ENCODE measurements around the gene ZNF292.
A peak's percentile ranks its signal among the peaks of the same experiment; 100 is the strongest.
"Not testable (repeated sequence)": the region's sequence is repeated elsewhere in the genome, so short reads cannot be mapped to it uniquely, and the experiment has no call there.

ZNF292 gene

GRCh38 chr6:87282743-87283142, 127.4 kb downstream of the ZNF292 start:
- no peaks in the 10 kb centered on the region for H3K4me1 Mint-ChIP-seq
- no peaks in the 10 kb centered on the region for H3K9me3 Mint-ChIP-seq
- no peak for DNase-seq
- ATAC-seq (replicated peaks), result no peak
- H3K36me3 Mint-ChIP-seq, result no peaks in the 10 kb centered on the region
- no peak overlapping the region for H3K27ac Mint-ChIP-seq
- no peak overlapping the region for H3K4me3 Mint-ChIP-seq
- peaks cover 14 to 16% of the 10 kb centered on the region in 2 donors for H3K27me3 Mint-ChIP-seq

- Mint-ChIP-seq H3K9me3 (no peaks in the 10 kb centered on the region), H3K4me1 (no peaks in the 10 kb centered on the region), H3K36me3 (no peaks in the 10 kb centered on the region), H3K27ac (peak overlapping the region; percentile 63), H3K4me3 (no peak overlapping the region), H3K27me3 (peaks cover 16 to 19% of the 10 kb centered on the region in 2 donors)
- ATAC-seq (replicated peaks) (no peak), DNase-seq (no peak)
Observed at GRCh38 chr6:87283461-87283860, 128.1 kb downstream of the ZNF292 start.

- ATAC-seq (replicated peaks), result no peak
- DNase-seq, result no peak
- H3K27ac Mint-ChIP-seq, result no peak overlapping the region
- no peaks in the 10 kb centered on the region for H3K36me3 Mint-ChIP-seq
- H3K4me3 Mint-ChIP-seq, result no peak overlapping the region
- no peaks in the 10 kb centered on the region for H3K9me3 Mint-ChIP-seq
- H3K27me3 Mint-ChIP-seq, result peaks cover 20 to 28% of the 10 kb centered on the region in 2 donors
- H3K4me1 Mint-ChIP-seq, result no peaks in the 10 kb centered on the region
Observed at GRCh38 chr6:87287251-87287650, 131.9 kb downstream of the ZNF292 start.

GRCh38 chr6:87289571-87289970, 134.2 kb downstream of the ZNF292 start:
- peaks cover 23 to 35% of the 10 kb centered on the region in 2 donors for H3K27me3 Mint-ChIP-seq
- H3K36me3 Mint-ChIP-seq, result no peaks in the 10 kb centered on the region
- H3K4me1 Mint-ChIP-seq, result no peaks in the 10 kb centered on the region
- DNase-seq (no peak), ATAC-seq (replicated peaks) (no peak)
- H3K9me3 Mint-ChIP-seq, result no peaks in the 10 kb centered on the region
- H3K27ac Mint-ChIP-seq, result no peak overlapping the region
- no peak overlapping the region for H3K4me3 Mint-ChIP-seq

GRCh38 chr6:87291883-87292282, 136.5 kb downstream of the ZNF292 start:
- ATAC-seq (replicated peaks) (no peak), DNase-seq (no peak)
- peaks cover 15 to 19% of the 10 kb centered on the region in 2 donors for H3K27me3 Mint-ChIP-seq
- no peaks in the 10 kb centered on the region for H3K36me3 Mint-ChIP-seq
- no peaks in the 10 kb centered on the region for H3K9me3 Mint-ChIP-seq
- H3K27ac Mint-ChIP-seq, result no peak overlapping the region
- H3K4me1 Mint-ChIP-seq, result no peaks in the 10 kb centered on the region
- H3K4me3 Mint-ChIP-seq, result no peak overlapping the region

- ATAC-seq (replicated peaks) (no peak), DNase-seq (no peak)
- Mint-ChIP-seq H3K4me3 (no peak overlapping the region), H3K27ac (no peak overlapping the region), H3K27me3 (peaks cover 16 to 18% of the 10 kb centered on the region in 2 donors), H3K9me3 (no peaks in the 10 kb centered on the region), H3K4me1 (no peaks in the 10 kb centered on the region), H3K36me3 (no peaks in the 10 kb centered on the region)
Observed at GRCh38 chr6:87293526-87293925, 138.2 kb downstream of the ZNF292 start.

- ATAC-seq (replicated peaks) (no peak), DNase-seq (no peak)
- no peak overlapping the region for H3K27ac Mint-ChIP-seq
- no peaks in the 10 kb centered on the region for H3K4me1 Mint-ChIP-seq
- H3K27me3 Mint-ChIP-seq, result peaks cover 35 to 39% of the 10 kb centered on the region in 2 donors
- no peak overlapping the region for H3K4me3 Mint-ChIP-seq
- H3K36me3 Mint-ChIP-seq, result peaks cover 0 to 3% of the 10 kb centered on the region in 2 donors
- peaks cover 0 to 2% of the 10 kb centered on the region in 2 donors for H3K9me3 Mint-ChIP-seq
Observed at GRCh38 chr6:87297119-87297518, 141.8 kb downstream of the ZNF292 start.

GRCh38 chr6:87301277-87301676, 145.9 kb downstream of the ZNF292 start:
- H3K4me3 Mint-ChIP-seq; DNase-seq; H3K9me3 Mint-ChIP-seq; H3K4me1 Mint-ChIP-seq; H3K27ac Mint-ChIP-seq; ATAC-seq (replicated peaks); H3K36me3 Mint-ChIP-seq: not testable (repeated sequence)
- H3K27me3 Mint-ChIP-seq, result peaks cover 37 to 41% of the 10 kb centered on the region in 2 donors

GRCh38 chr6:87308970-87309369, 153.6 kb downstream of the ZNF292 start:
- H3K4me1 Mint-ChIP-seq, result no peaks in the 10 kb centered on the region
- H3K36me3 Mint-ChIP-seq, result no peaks in the 10 kb centered on the region
- H3K4me3 Mint-ChIP-seq, result no peak overlapping the region
- peaks cover 0 to 3% of the 10 kb centered on the region in 2 donors for H3K9me3 Mint-ChIP-seq
- H3K27ac Mint-ChIP-seq, result no peak overlapping the region
- DNase-seq (no peak), ATAC-seq (replicated peaks) (no peak)
- H3K27me3 Mint-ChIP-seq, result peaks cover 6 to 7% of the 10 kb centered on the region in 2 donors

GRCh38 chr6:87312860-87313259, 157.5 kb downstream of the ZNF292 start:
- Mint-ChIP-seq H3K4me3 (no peak overlapping the region), H3K27ac (no peak overlapping the region), H3K4me1 (no peaks in the 10 kb centered on the region), H3K9me3 (no peaks in the 10 kb centered on the region), H3K27me3 (peaks cover 7 to 15% of the 10 kb centered on the region in 2 donors), H3K36me3 (no peaks in the 10 kb centered on the region)
- DNase-seq, result no peak
- no peak for ATAC-seq (replicated peaks)

All from stimulated activated naive B cell treated with anti-CD40 and anti-IgM and Interleukin-4, amounts not matched to agents 10 μg/mL and 1 μg/mL and 100 μg/mL, for 72 hours (primary cell).